Neural cell (in vitro differentiated cells): ENCODE data around the gene SPOCK3. TPM values are rescaled to one million over a fixed set of nuclear protein-coding genes. Genes with fewer than 3 reads are reported as not detected.

Source experiments
- H2AFZ ChIP-seq: fragments of 200-600, 300-800 bp; sonication (generic), shearing (Covaris generic); 2 replicates; pipeline ENCODE4 v1.6.0; 2014; ENCODE audit warnings: low read depth, mild to moderate bottlenecking, antibody characterized with exemption, low read length, moderate library complexity
- H3F3A ChIP-seq: fragments of 200-600 bp; shearing (Covaris generic); 2 replicates; pipeline ENCODE4 v1.6.1; 2016; ENCODE audit warnings: mild to moderate bottlenecking, moderate library complexity, mixed read lengths, antibody characterized with exemption, low read length; ENCODE audit not compliant: insufficient read depth, poor library complexity, severe bottlenecking
- H3K27ac ChIP-seq: fragments of 200-600, 300-800 bp; sonication (generic), shearing (Covaris generic); 2 replicates; pipeline ENCODE4 v1.5.1; 2014; ENCODE audit warnings: mild to moderate bottlenecking, low read length, moderate library complexity
- H3K27me3 ChIP-seq: fragments of 300-800, 200-600 bp; sonication (generic), shearing (Covaris generic); 2 replicates; pipeline ENCODE4 v1.6.0; 2014; ENCODE audit warnings: mild to moderate bottlenecking, low read depth, low read length, moderate library complexity; ENCODE audit not compliant: insufficient read depth
- H3K36me3 ChIP-seq: fragments of 300-800, 200-600 bp; sonication (generic), shearing (Covaris generic); 2 replicates; pipeline ENCODE4 v1.5.1; 2014; ENCODE audit warnings: mild to moderate bottlenecking, antibody characterized with exemption, low read length, moderate library complexity; ENCODE audit not compliant: insufficient read depth
- H3K4me2 ChIP-seq: fragments of 300-800, 200-600 bp; sonication (generic), shearing (Covaris generic); 2 replicates; pipeline ENCODE4 v1.6.0; 2014; ENCODE audit warnings: mild to moderate bottlenecking, low read length
- H3K4me3 ChIP-seq: fragments of 300-800, 200-600 bp; sonication (generic), shearing (Covaris generic); 2 replicates; pipeline ENCODE4 v1.5.1; 2014; ENCODE audit warnings: mild to moderate bottlenecking, low read length, moderate library complexity
- H3K79me2 ChIP-seq: fragments of 200-600 bp; shearing (Covaris generic); replicated peaks from 2 replicates; pipeline ENCODE4 v1.6.0; 2014; ENCODE audit warnings: mild to moderate bottlenecking, low read length, moderate library complexity; ENCODE audit not compliant: insufficient read depth
- H3K9ac ChIP-seq: fragments of 300-800, 200-600 bp; sonication (generic), shearing (Covaris generic); 2 replicates; pipeline ENCODE4 v1.6.1; 2016; ENCODE audit warnings: mild to moderate bottlenecking, low read length, mixed read lengths
- H3K9me2 ChIP-seq: fragments of 200-600 bp; shearing (Covaris generic); 2 replicates; pipeline ENCODE4 v1.6.1; 2016; ENCODE audit warnings: mild to moderate bottlenecking, low read length, mixed read lengths; ENCODE audit not compliant: insufficient read depth
- H3K9me3 ChIP-seq: fragments of 200-600, 300-800 bp; sonication (generic), shearing (Covaris generic); 2 replicates; pipeline ENCODE4 v1.6.1; 2016; ENCODE audit warnings: mild to moderate bottlenecking, mixed run types, low read length, moderate library complexity, mixed read lengths
- H4K20me1 ChIP-seq: fragments of 200-600 bp; shearing (Covaris generic); 2 replicates; pipeline ENCODE4 v1.6.1; 2016; ENCODE audit warnings: mild to moderate bottlenecking, mixed run types; ENCODE audit not compliant: insufficient read depth
- EP300 ChIP-seq: fragments of 450-650 bp; conservative IDR thresholded peaks from 2 replicates; pipeline ENCODE4 v1.6.1; 2014; ENCODE audit warnings: antibody characterized with exemption, mild to moderate bottlenecking, moderate library complexity; ENCODE audit not compliant: poor library complexity, severe bottlenecking
- EZH2 ChIP-seq: fragments of 200-600, 300-800 bp; shearing (Covaris generic), sonication (generic); IDR thresholded peaks from 2 replicates; pipeline ENCODE4 v1.6.1; 2014; ENCODE audit warnings: antibody characterized with exemption, low read length, borderline replicate concordance, mild to moderate bottlenecking; ENCODE audit not compliant: insufficient read depth, poor library complexity, severe bottlenecking
- MXI1 ChIP-seq: fragments of 450-650 bp; conservative IDR thresholded peaks from 2 replicates; pipeline ENCODE4 v1.6.1; 2014; ENCODE audit warnings: antibody characterized with exemption, mild to moderate bottlenecking; ENCODE audit not compliant: poor library complexity, severe bottlenecking
- POLR2AphosphoS5 ChIP-seq: IDR thresholded peaks from 2 replicates; pipeline ENCODE4 v1.6.1; 2012
- RAD21 ChIP-seq: fragments of 450-650 bp; conservative IDR thresholded peaks from 2 replicates; pipeline ENCODE4 v1.6.1; 2014; ENCODE audit warnings: antibody characterized with exemption, mild to moderate bottlenecking, moderate library complexity
- SMC3 ChIP-seq: fragments of 450-650 bp; conservative IDR thresholded peaks from 2 replicates; pipeline ENCODE4 v1.6.1; 2014; ENCODE audit warnings: antibody characterized with exemption, mild to moderate bottlenecking, moderate library complexity; ENCODE audit not compliant: poor library complexity
- TAF1 ChIP-seq: IDR thresholded peaks from 2 replicates; pipeline ENCODE4 v1.6.1; 2012; ENCODE audit warnings: low read depth
- polyA plus RNA-seq: library from polyadenylated mRNA; depleted of rRNA; stranded (reverse); fragments of >200 nt; gene quantifications from 2 replicates; pipeline ENCODE4 v1.2.3, GENCODE V29; 2014
- TF ChIP-seq, protein P1 (sequence below): fragments of 450-650 bp; IDR thresholded peaks from 2 replicates; pipeline ENCODE4 v1.5.1; 2014; ENCODE audit warnings: antibody characterized with exemption, mild to moderate bottlenecking, moderate library complexity; ENCODE audit not compliant: poor library complexity, severe bottlenecking
- TF ChIP-seq, protein P2 (sequence below): IDR thresholded peaks from 2 replicates; pipeline ENCODE4 v1.6.1; 2012; ENCODE audit warnings: borderline replicate concordance

Gene SPOCK3
- polyA plus RNA-seq, 1 donor from 2014 or later, result 7.9 TPM

DNA sequence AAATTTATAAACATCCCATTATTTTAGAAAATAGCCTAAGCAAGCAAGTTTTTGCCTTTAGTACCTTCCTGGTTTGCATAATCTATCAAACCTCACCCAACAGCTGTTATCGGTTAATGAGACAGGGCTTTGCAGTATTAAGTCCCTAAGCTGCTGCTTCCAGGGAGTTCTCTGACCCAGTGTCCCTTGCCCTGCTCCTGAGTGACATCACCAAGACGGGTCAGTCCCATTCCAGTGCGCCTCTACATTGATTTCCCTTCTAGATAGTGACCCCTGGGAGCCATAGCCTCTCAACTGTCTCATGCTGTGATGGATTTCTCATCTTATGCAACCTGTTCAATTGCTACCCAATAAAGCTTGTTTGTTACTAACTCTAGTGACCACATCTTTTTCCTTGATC, 410.4 kb downstream of the SPOCK3 start:
- H3F3A ChIP-seq, result no peaks in the 10 kb centered on the region
- no peaks in the 10 kb centered on the region for H3K36me3 ChIP-seq
- no peaks in the 10 kb centered on the region for H3K9me2 ChIP-seq
- H3K79me2 ChIP-seq, result no peaks in the 10 kb centered on the region
- H3K9ac ChIP-seq, result no peak overlapping the region
- H3K27ac ChIP-seq, result no peak overlapping the region
- no peak overlapping the region for H2AFZ ChIP-seq
- H3K9me3 ChIP-seq, result no peaks in the 10 kb centered on the region
- H4K20me1 ChIP-seq, result no peaks in the 10 kb centered on the region
- H3K4me3 ChIP-seq, result no peak overlapping the region
- no peaks in the 10 kb centered on the region for H3K27me3 ChIP-seq
- TF ChIP-seq SMC3 (no peak), POLR2AphosphoS5 (no peak), EP300 (no peak), RAD21 (no peak), TAF1 (no peak)
- TF ChIP-seq, protein P1, sequence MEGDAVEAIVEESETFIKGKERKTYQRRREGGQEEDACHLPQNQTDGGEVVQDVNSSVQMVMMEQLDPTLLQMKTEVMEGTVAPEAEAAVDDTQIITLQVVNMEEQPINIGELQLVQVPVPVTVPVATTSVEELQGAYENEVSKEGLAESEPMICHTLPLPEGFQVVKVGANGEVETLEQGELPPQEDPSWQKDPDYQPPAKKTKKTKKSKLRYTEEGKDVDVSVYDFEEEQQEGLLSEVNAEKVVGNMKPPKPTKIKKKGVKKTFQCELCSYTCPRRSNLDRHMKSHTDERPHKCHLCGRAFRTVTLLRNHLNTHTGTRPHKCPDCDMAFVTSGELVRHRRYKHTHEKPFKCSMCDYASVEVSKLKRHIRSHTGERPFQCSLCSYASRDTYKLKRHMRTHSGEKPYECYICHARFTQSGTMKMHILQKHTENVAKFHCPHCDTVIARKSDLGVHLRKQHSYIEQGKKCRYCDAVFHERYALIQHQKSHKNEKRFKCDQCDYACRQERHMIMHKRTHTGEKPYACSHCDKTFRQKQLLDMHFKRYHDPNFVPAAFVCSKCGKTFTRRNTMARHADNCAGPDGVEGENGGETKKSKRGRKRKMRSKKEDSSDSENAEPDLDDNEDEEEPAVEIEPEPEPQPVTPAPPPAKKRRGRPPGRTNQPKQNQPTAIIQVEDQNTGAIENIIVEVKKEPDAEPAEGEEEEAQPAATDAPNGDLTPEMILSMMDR, result no peak
- H3K4me2 ChIP-seq, result no peak overlapping the region

DNA sequence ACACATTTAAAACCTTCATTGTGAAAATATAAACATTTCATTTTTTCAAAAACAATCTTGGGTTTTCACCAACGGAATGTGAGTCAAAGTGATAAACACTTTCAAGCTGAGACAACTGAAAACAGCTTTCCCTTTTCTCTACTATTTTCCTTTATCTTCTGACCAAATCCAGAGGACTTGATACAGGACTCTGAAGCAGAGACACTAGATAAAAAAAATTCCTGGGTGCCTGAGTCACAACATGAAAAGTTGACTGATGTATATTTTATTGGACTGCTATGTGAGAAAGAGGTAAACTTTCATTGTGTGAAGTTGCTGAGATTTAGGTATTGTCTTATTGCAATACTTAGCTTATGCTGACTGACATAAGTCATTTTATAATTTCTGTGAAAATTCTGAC, 411.2 kb downstream of the SPOCK3 start:
- Histone ChIP-seq H3K4me3 (no peak overlapping the region), H3K9ac (no peak overlapping the region), H3K36me3 (no peaks in the 10 kb centered on the region), H3F3A (no peaks in the 10 kb centered on the region), H3K79me2 (no peaks in the 10 kb centered on the region), H4K20me1 (no peaks in the 10 kb centered on the region), H3K27ac (no peak overlapping the region), H3K9me3 (no peaks in the 10 kb centered on the region), H3K27me3 (no peaks in the 10 kb centered on the region), H2AFZ (no peak overlapping the region), H3K9me2 (no peaks in the 10 kb centered on the region), H3K4me2 (no peak overlapping the region)
- no peak for TF ChIP-seq MXI1
- TF ChIP-seq EZH2, result no peak
- TF ChIP-seq, protein P1, result no peak
- TF ChIP-seq, protein P2, sequence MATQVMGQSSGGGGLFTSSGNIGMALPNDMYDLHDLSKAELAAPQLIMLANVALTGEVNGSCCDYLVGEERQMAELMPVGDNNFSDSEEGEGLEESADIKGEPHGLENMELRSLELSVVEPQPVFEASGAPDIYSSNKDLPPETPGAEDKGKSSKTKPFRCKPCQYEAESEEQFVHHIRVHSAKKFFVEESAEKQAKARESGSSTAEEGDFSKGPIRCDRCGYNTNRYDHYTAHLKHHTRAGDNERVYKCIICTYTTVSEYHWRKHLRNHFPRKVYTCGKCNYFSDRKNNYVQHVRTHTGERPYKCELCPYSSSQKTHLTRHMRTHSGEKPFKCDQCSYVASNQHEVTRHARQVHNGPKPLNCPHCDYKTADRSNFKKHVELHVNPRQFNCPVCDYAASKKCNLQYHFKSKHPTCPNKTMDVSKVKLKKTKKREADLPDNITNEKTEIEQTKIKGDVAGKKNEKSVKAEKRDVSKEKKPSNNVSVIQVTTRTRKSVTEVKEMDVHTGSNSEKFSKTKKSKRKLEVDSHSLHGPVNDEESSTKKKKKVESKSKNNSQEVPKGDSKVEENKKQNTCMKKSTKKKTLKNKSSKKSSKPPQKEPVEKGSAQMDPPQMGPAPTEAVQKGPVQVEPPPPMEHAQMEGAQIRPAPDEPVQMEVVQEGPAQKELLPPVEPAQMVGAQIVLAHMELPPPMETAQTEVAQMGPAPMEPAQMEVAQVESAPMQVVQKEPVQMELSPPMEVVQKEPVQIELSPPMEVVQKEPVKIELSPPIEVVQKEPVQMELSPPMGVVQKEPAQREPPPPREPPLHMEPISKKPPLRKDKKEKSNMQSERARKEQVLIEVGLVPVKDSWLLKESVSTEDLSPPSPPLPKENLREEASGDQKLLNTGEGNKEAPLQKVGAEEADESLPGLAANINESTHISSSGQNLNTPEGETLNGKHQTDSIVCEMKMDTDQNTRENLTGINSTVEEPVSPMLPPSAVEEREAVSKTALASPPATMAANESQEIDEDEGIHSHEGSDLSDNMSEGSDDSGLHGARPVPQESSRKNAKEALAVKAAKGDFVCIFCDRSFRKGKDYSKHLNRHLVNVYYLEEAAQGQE, result no peak
- TF ChIP-seq RAD21, result no peak
- no peak for TF ChIP-seq POLR2AphosphoS5
- TF ChIP-seq EP300, result no peak
- TF ChIP-seq SMC3, result no peak
